ENCODE results near the gene DCLK2. TPM values are rescaled to one million over a fixed set of nuclear protein-coding genes. Genes with fewer than 3 reads are reported as not detected.

Gene DCLK2
- total RNA-seq, 1 donor from 2014 or later, result 34.2 TPM

GRCh38 chr4:150131581-150132228, 53.5 kb downstream of the DCLK2 start:
- H3K4me1 ChIP-seq, result peaks cover 5 to 11% of the 10 kb centered on the region in 2 donors
- intact Hi-C loops (cut with DNase I), result no loop called here
- no peaks in the 10 kb centered on the region for H3K36me3 ChIP-seq
- no peak overlapping the region for H3K27ac ChIP-seq
- no peak overlapping the region for H3K4me3 ChIP-seq
- DNase-seq (ENCODE audit: low spot score in 2 of 2), result no peak
- no peaks in the 10 kb centered on the region for H3K9me3 ChIP-seq
- no peaks in the 10 kb centered on the region for H3K27me3 ChIP-seq
- TF ChIP-seq, protein P1, sequence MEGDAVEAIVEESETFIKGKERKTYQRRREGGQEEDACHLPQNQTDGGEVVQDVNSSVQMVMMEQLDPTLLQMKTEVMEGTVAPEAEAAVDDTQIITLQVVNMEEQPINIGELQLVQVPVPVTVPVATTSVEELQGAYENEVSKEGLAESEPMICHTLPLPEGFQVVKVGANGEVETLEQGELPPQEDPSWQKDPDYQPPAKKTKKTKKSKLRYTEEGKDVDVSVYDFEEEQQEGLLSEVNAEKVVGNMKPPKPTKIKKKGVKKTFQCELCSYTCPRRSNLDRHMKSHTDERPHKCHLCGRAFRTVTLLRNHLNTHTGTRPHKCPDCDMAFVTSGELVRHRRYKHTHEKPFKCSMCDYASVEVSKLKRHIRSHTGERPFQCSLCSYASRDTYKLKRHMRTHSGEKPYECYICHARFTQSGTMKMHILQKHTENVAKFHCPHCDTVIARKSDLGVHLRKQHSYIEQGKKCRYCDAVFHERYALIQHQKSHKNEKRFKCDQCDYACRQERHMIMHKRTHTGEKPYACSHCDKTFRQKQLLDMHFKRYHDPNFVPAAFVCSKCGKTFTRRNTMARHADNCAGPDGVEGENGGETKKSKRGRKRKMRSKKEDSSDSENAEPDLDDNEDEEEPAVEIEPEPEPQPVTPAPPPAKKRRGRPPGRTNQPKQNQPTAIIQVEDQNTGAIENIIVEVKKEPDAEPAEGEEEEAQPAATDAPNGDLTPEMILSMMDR (IDR thresholded peaks at IDR 0.05), result no peak

GRCh38 chr4:150133605-150134004, 55.4 kb downstream of the DCLK2 start:
- Histone ChIP-seq H3K4me3 (no peak overlapping the region), H3K36me3 (no peaks in the 10 kb centered on the region), H3K4me1 (peaks cover 0 to 7% of the 10 kb centered on the region in 2 donors), H3K9me3 (no peaks in the 10 kb centered on the region), H3K27me3 (no peaks in the 10 kb centered on the region), H3K27ac (no peak overlapping the region)
- no peak for DNase-seq (ENCODE audit: low spot score in 2 of 2)
- intact Hi-C loops (cut with DNase I), result no loop called here
- TF ChIP-seq, protein P1 (IDR thresholded peaks at IDR 0.05), result no peak

DNA sequence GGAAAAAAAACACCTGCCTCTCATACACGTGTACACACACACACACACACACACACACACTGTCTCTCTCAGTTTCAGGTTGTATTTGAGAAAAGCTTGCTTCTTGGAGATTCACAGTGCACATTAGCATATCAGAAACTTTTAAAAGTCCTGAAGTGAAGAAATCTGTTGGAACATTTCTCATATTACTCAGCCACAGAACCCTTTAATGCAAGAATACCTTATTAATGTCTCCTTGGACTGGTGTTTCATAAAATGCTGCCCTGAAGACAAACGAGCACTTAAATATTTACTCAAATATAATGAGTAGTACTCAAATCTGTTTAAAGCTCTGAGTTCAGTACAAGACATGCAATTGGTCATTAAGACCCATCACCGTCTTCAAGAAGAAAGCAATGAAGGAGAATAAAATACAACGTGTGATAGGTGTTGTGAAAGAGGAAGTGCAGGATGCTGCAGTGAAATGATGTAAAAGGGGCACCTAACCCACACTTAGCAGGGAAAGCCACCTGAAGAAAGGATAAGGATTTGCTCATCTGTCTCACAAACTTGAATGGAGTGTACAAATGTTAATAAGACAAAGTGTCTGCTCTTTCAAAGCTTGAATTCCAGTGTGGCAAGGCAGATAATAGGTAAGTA, 57.0 kb downstream of the DCLK2 start:
- intact Hi-C loops (cut with DNase I), result no loop called here
- no peak overlapping the region for H3K27ac ChIP-seq

DNA sequence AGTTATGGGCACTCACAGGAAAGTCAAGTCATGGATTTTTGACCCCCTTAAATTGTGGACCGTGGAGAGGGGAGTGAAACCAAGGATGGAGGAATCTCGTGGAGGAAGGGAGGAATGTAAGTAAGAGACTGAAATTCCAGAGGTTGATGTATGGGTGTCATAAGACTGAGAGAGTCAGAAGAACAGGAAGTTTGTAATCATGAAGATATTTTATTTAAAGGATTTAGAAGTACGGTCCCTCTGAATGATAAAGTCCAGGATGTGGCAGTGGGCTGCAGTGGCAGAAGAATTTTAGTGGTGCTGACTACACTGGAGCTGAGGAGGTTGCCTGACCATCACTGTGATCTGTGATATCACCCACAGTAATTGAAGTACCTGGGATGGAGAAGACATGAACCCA, 57.8 kb downstream of the DCLK2 start:
- H3K4me3 ChIP-seq, result no peak overlapping the region
- no peaks in the 10 kb centered on the region for H3K27me3 ChIP-seq
- intact Hi-C loops (cut with DNase I), result no loop called here
- H3K27ac ChIP-seq, result no peak overlapping the region
- TF ChIP-seq, protein P1 (IDR thresholded peaks at IDR 0.05), result no peak
- H3K9me3 ChIP-seq, result no peaks in the 10 kb centered on the region
- no peak for DNase-seq (ENCODE audit: low spot score in 2 of 2)
- peaks cover 0 to 22% of the 10 kb centered on the region in 2 donors for H3K4me1 ChIP-seq
- no peaks in the 10 kb centered on the region for H3K36me3 ChIP-seq

More for the DNA sequence above, 57.0 kb downstream of the DCLK2 start:
- Histone ChIP-seq H3K27me3 (no peaks in the 10 kb centered on the region), H3K9me3 (no peaks in the 10 kb centered on the region), H3K4me1 (peaks cover 0 to 17% of the 10 kb centered on the region in 2 donors), H3K36me3 (no peaks in the 10 kb centered on the region), H3K4me3 (no peak overlapping the region)
- no peak for DNase-seq (ENCODE audit: low spot score in 2 of 2)
- TF ChIP-seq, protein P1 (IDR thresholded peaks at IDR 0.05), result no peak

DNA sequence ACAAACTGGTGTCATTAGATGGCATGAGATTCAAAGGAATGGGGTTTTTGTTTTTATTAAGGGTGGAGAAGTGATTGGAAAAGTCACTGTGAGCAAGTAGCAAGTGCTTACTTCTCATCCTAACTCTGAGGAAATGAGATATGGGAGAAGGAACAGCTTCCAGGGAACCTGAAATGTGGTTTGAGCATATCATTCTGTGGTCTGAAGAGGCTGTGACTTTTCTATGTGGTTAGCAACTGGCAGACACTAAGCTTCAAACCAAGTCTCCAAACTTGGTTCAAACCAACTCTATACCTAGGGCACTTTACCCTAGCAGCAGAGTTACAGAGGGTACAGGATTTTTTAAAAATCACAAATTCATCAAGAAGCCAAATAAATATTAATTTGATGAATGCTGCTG, 58.2 kb downstream of the DCLK2 start:
- H3K36me3 ChIP-seq, result no peaks in the 10 kb centered on the region
- no peaks in the 10 kb centered on the region for H3K27me3 ChIP-seq
- peaks cover 0 to 20% of the 10 kb centered on the region in 2 donors for H3K4me1 ChIP-seq
- intact Hi-C loops (cut with DNase I), result no loop called here
- H3K4me3 ChIP-seq, result no peak overlapping the region
- no peak for DNase-seq (ENCODE audit: low spot score in 2 of 2)
- H3K9me3 ChIP-seq, result no peaks in the 10 kb centered on the region
- no peak overlapping the region for H3K27ac ChIP-seq
- TF ChIP-seq, protein P1 (IDR thresholded peaks at IDR 0.05), result no peak
